Transverse colon (tissue), 4 donors: ENCODE measurements around the gene NELL2. TPM values are rescaled to one million over a fixed set of nuclear protein-coding genes. Genes with fewer than 3 reads are reported as not detected.

ENCODE experiments used
- DNase-seq: peaks from one replicate; pipeline ENCODE4 v3.0.0-alpha.2; 2019
- H3K27ac ChIP-seq, 4 donors: fragments of 200-600 bp; sonication (generic); 2 replicates each; pipeline ENCODE4 v1.5.1; 2016 to 2018; ENCODE audit warnings: inconsistent platforms in 4 of 4
- H3K27me3 ChIP-seq: fragments of 200-600 bp; sonication (generic); 2 replicates; pipeline ENCODE4 v1.5.1; 2017; ENCODE audit warnings: inconsistent platforms
- H3K36me3 ChIP-seq, 4 donors: fragments of 200-600 bp; sonication (generic); 2 replicates each; pipeline ENCODE4 v1.5.1; 2017 to 2019; ENCODE audit warnings: inconsistent platforms in 4 of 4
- H3K4me1 ChIP-seq, 4 donors: fragments of 200-600 bp; sonication (generic); 2 replicates each; pipeline ENCODE4 v1.5.1; 2017 to 2020; ENCODE audit warnings: inconsistent platforms in 4 of 4
- H3K4me3 ChIP-seq, 4 donors: fragments of 200-600 bp; sonication (generic); 1 replicate in 1 of 4; 2 replicates in 3 of 4; pipeline versions ENCODE4 v1.5.1 to v1.6.1; 2017 to 2019; ENCODE audit warnings: inconsistent platforms in 4 of 4
- H3K9me3 ChIP-seq, 2 donors: fragments of 200-600 bp; sonication (generic); 2 replicates each; pipeline ENCODE4 v1.5.1; 2017 to 2019; ENCODE audit warnings: inconsistent platforms in 2 of 2
- EP300 ChIP-seq: sonication (generic); formaldehyde crosslinking; IDR thresholded peaks from one replicate; pipeline ENCODE4 v1.6.1; 2017; ENCODE audit warnings: antibody characterized with exemption, low read depth
- POLR2A ChIP-seq: fragments of 450-650 bp; IDR thresholded peaks from one replicate; pipeline ENCODE4 v1.6.1; 2016; ENCODE audit warnings: antibody characterized with exemption, mild to moderate bottlenecking, moderate library complexity
- POLR2AphosphoS5 ChIP-seq, 3 donors: sonication (generic); formaldehyde crosslinking; IDR thresholded peaks; one replicate each; pipeline ENCODE4 v1.6.1; 2016; ENCODE audit warnings: antibody characterized with exemption in 3 of 3
- WGBS, 2 donors: methylation state at CpG; one replicate each; pipeline ENCODE4 v1.1.5; 2018; ENCODE audit warnings: low coverage in 1 of 2; 5-methylcytosine and 5-hydroxymethylcytosine counted together
- in situ Hi-C, 4 donors: fragments of 200-750 bp; cut with MboI; loops; one replicate each; pipeline versions ENCODE4 v1.15.0 to v1.15.1; 2017; ENCODE audit warnings: low sequenced_read_pairs in 3 of 4, low pct_ligation_motif_present in 1 of 4, low pct_unique_long_range_greater_than_20kb in 1 of 4
- intact Hi-C: fragments of 100-400 bp; cut with DNase I; formaldehyde crosslinking; loops from one replicate; pipeline ENCODE4 v1.15.1; 2023; ENCODE audit warnings: low total_unique reads
- total RNA-seq, 4 donors: library from RNA; depleted of rRNA; stranded (reverse); fragments of >200 nt; gene quantifications; one replicate each; pipeline ENCODE4 v1.1.0, GENCODE V29; 2016
- TF ChIP-seq, protein P1 (sequence below), 5 experiments: fragments of 200-600 bp in 3 of 5; fragments of 450-650 bp in 2 of 5; sonication (generic) in 3 of 5; IDR thresholded peaks; 1 replicate in 2 of 5; 2 replicates in 3 of 5; pipeline ENCODE4 v1.5.1; 2016 to 2017; ENCODE audit warnings: antibody characterized with exemption in 5 of 5, inconsistent platforms in 3 of 5, mild to moderate bottlenecking in 2 of 5, moderate library complexity in 1 of 5

Gene NELL2
- total RNA-seq, 4 donors from 2014 or later, result 1.4 to 10.5 (median 9.5) TPM

DNA sequence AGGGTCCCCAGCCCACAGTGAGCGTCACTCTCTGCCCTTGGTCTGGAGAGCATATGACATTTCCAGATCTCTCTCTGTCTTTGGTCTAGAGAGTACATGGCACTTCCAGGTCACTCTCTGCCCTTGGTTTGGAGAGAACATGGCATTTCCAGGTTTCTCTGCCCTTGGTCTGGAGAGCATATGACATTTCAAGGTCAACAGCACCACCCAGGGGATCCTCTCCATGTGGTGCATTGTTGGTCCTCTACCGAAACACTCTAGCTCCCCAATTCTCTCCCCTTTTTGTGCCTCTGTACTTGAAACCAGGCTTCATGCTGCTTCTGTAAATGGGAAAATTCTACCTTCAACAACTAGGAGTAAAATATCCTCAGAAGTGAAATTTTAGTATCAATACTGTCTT, 399.4 kb downstream of the NELL2 start:
- WGBS, 2 donors, result 89 to 91% methylated on average over 2 of the region's 2 CpGs
- no peak overlapping the region for H3K27ac ChIP-seq
- H3K9me3 ChIP-seq, result peaks cover 7 to 14% of the 10 kb centered on the region in 2 donors
- TF ChIP-seq POLR2AphosphoS5 (IDR thresholded peaks at IDR 0.05), result no peak
- TF ChIP-seq POLR2A, result no peak
- TF ChIP-seq, protein P1, sequence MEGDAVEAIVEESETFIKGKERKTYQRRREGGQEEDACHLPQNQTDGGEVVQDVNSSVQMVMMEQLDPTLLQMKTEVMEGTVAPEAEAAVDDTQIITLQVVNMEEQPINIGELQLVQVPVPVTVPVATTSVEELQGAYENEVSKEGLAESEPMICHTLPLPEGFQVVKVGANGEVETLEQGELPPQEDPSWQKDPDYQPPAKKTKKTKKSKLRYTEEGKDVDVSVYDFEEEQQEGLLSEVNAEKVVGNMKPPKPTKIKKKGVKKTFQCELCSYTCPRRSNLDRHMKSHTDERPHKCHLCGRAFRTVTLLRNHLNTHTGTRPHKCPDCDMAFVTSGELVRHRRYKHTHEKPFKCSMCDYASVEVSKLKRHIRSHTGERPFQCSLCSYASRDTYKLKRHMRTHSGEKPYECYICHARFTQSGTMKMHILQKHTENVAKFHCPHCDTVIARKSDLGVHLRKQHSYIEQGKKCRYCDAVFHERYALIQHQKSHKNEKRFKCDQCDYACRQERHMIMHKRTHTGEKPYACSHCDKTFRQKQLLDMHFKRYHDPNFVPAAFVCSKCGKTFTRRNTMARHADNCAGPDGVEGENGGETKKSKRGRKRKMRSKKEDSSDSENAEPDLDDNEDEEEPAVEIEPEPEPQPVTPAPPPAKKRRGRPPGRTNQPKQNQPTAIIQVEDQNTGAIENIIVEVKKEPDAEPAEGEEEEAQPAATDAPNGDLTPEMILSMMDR (IDR thresholded peaks at IDR 0.05), result no peak
- no peak for TF ChIP-seq EP300
- in situ Hi-C loops (no loop called here), intact Hi-C loops (no loop called here)
- no peaks in the 10 kb centered on the region for H3K27me3 ChIP-seq
- no peaks in the 10 kb centered on the region for H3K36me3 ChIP-seq
- no peaks in the 10 kb centered on the region for H3K4me1 ChIP-seq
- H3K4me3 ChIP-seq, result no peak overlapping the region
- no peak for DNase-seq

DNA sequence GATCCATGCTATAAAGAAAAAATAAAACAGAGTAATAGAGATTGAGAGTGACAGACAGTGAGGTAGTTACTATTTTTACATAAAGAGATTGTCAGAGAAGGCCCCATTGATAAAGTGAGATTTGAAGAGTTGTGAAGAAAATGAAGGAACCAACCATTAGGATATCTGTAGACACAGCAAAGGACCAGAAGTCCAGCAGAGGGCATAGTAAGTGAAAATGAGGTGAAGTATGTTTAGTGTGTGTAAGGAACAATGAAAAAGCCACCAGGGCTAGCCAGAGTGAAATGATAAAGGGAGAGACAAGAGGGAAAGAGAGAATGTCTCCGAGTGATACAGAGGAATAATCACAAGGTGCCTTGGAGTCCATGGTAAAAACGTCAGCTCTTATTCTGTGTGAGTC, 411.0 kb downstream of the NELL2 start:
- Histone ChIP-seq H3K4me1 (no peaks in the 10 kb centered on the region), H3K9me3 (no peaks in the 10 kb centered on the region), H3K27ac (no peak overlapping the region), H3K4me3 (no peak overlapping the region), H3K27me3 (no peaks in the 10 kb centered on the region), H3K36me3 (no peaks in the 10 kb centered on the region)
- intact Hi-C loops (no loop called here), in situ Hi-C loops (no loop called here)
- 61 to 100% methylated on average over 1 to 2 of the region's 2 CpGs for WGBS, 2 donors
- DNase-seq, result no peak
- TF ChIP-seq POLR2A, result no peak
- TF ChIP-seq, protein P1 (IDR thresholded peaks at IDR 0.05), result no peak
- TF ChIP-seq EP300, result no peak
- TF ChIP-seq POLR2AphosphoS5 (IDR thresholded peaks at IDR 0.05), result no peak

DNA sequence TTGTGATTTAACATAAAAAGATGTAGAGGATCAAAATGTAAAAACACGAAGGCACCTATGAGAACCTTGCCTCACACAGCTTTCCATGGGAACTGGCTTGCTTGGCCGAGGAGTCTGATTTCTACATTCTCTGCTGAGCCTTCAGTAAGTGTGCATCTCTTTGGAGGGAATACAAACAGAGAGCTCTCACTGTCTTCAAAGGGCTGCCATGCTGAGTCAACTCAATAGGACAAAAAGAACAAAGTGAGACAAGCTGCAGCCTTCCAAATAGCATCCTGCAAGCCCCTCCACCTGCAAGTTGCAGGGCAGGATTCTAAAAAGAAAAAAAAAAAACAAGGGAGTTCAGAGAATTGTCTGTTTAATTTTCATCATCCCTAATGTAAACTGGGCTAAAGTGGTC, 411.9 kb downstream of the NELL2 start:
- no peak for TF ChIP-seq POLR2AphosphoS5 (IDR thresholded peaks at IDR 0.05)
- TF ChIP-seq, protein P1 (IDR thresholded peaks at IDR 0.05), result no peak
- no peak for TF ChIP-seq EP300
- TF ChIP-seq POLR2A, result no peak
- Histone ChIP-seq H3K27ac (no peak overlapping the region), H3K27me3 (no peaks in the 10 kb centered on the region), H3K4me1 (no peaks in the 10 kb centered on the region), H3K9me3 (no peaks in the 10 kb centered on the region), H3K36me3 (no peaks in the 10 kb centered on the region), H3K4me3 (no peak overlapping the region)
- intact Hi-C loops, result no loop called here
- in situ Hi-C loops, result no loop called here
- WGBS, 2 donors, result 44 to 45% methylated on average over 2 of the region's 2 CpGs
- no peak for DNase-seq

DNA sequence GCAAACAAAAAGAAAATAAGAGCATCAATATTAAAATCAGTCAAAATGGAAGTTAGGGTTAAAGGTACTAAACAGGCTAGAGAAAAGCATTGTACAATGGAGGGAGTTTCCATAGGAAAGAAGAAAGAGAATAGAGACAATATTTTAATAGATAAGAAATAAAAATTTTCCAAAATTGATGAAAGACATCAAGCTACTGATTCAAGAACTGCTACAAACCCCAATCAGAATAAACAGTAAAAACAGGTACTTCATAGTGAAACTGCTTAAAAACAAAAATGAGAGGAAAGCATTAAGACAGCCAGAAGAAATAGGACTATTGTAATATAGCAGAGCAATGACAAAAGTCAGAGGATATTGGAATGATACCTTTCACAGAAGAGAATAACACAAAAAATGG, 413.4 kb downstream of the NELL2 start:
- in situ Hi-C loops (no loop called here), intact Hi-C loops (no loop called here)
- H3K9me3 ChIP-seq, result no peaks in the 10 kb centered on the region
- H3K27ac ChIP-seq, result no peak overlapping the region
- no peak for DNase-seq
- H3K4me3 ChIP-seq, result no peak overlapping the region
- no peaks in the 10 kb centered on the region for H3K27me3 ChIP-seq
- H3K4me1 ChIP-seq, result no peaks in the 10 kb centered on the region
- TF ChIP-seq, protein P1 (IDR thresholded peaks at IDR 0.05), result no peak
- TF ChIP-seq POLR2AphosphoS5 (IDR thresholded peaks at IDR 0.05) (no peak), POLR2A (no peak), EP300 (no peak)
- no peaks in the 10 kb centered on the region for H3K36me3 ChIP-seq
